Fibroblast of skin of right quadriceps (primary cell): ENCODE data around the gene LTBR.
A peak's percentile ranks its signal among the peaks of the same experiment; 100 is the strongest.

Experiments
- DNase-seq: peaks from one replicate; pipeline ENCODE4 v3.0.0-alpha.2; 2013

Gene LTBR

GRCh38 chr12:6428326-6428725, 44.4 kb downstream of the LTBR start:
- no peak for DNase-seq

GRCh38 chr12:6430124-6430989, 46.4 kb downstream of the LTBR start:
- DNase-seq: peak; percentile 94

- DNase-seq: no peak
Observed at GRCh38 chr12:6432991-6433390, 49.0 kb downstream of the LTBR start.

- no peak for DNase-seq
Observed at GRCh38 chr12:6434205-6435140, 50.5 kb downstream of the LTBR start.

GRCh38 chr12:6435961-6436715, 52.2 kb downstream of the LTBR start:
- DNase-seq: no peak

- DNase-seq: no peak
Observed at GRCh38 chr12:6437586-6437985, 53.6 kb downstream of the LTBR start.

GRCh38 chr12:6438345-6438744, 54.4 kb downstream of the LTBR start:
- DNase-seq: no peak

GRCh38 chr12:6440391-6440790, 56.4 kb downstream of the LTBR start:
- DNase-seq: no peak
